HG03342 (cell line): ENCODE data around the gene BOLA3.
"Not testable (repeated sequence)": the region's sequence is repeated elsewhere in the genome, so short reads cannot be mapped to it uniquely, and the experiment has no call there.

Experiments
- ATAC-seq: cut with Tn5 transposase; IDR thresholded peaks from one replicate; pipeline ENCODE4 v1.9.1; 2021; ENCODE audit warnings: mild to moderate bottlenecking, moderate library complexity; ENCODE audit not compliant: unreplicated experiment

The BOLA3 gene

GRCh38 chr2:74105413-74105812 lies 42.3 kb downstream of the BOLA3 start:
- ATAC-seq: no peak

GRCh38 chr2:74104839-74105238 lies 42.9 kb downstream of the BOLA3 start:
- no peak for ATAC-seq

- no peak for ATAC-seq
These were observed 43.9 kb downstream of the BOLA3 start for GRCh38 chr2:74103763-74104162.

GRCh38 chr2:74102516-74102915 lies 45.2 kb downstream of the BOLA3 start:
- ATAC-seq: no peak

GRCh38 chr2:74101574-74102300 lies 46.0 kb downstream of the BOLA3 start:
- ATAC-seq: no peak

GRCh38 chr2:74100254-74101216 lies 47.2 kb downstream of the BOLA3 start:
- no peak for ATAC-seq

GRCh38 chr2:74099835-74100234 lies 47.9 kb downstream of the BOLA3 start:
- no peak for ATAC-seq

GRCh38 chr2:74099271-74099670 lies 48.4 kb downstream of the BOLA3 start:
- no peak for ATAC-seq

GRCh38 chr2:74097574-74097973 lies 50.1 kb downstream of the BOLA3 start:
- no peak for ATAC-seq

GRCh38 chr2:74096052-74096451 lies 51.7 kb downstream of the BOLA3 start:
- ATAC-seq: no peak

- no peak for ATAC-seq
These were observed 52.1 kb downstream of the BOLA3 start for GRCh38 chr2:74095632-74096031.

GRCh38 chr2:74094291-74094690 lies 53.4 kb downstream of the BOLA3 start:
- ATAC-seq: no peak

GRCh38 chr2:74093840-74094239 lies 53.9 kb downstream of the BOLA3 start:
- no peak for ATAC-seq

- ATAC-seq: no peak
These were observed 54.3 kb downstream of the BOLA3 start for GRCh38 chr2:74093426-74093825.

GRCh38 chr2:74092275-74092674 lies 55.4 kb downstream of the BOLA3 start:
- no peak for ATAC-seq

GRCh38 chr2:74091391-74091790 lies 56.3 kb downstream of the BOLA3 start:
- ATAC-seq: no peak

- no peak for ATAC-seq
These were observed 57.6 kb downstream of the BOLA3 start for GRCh38 chr2:74089816-74090745.

GRCh38 chr2:74088676-74089075 lies 59.0 kb downstream of the BOLA3 start:
- ATAC-seq: not testable (repeated sequence)

GRCh38 chr2:74087696-74088095 lies 60.0 kb downstream of the BOLA3 start:
- no peak for ATAC-seq

- no peak for ATAC-seq
These were observed 61.7 kb downstream of the BOLA3 start for GRCh38 chr2:74086021-74086420.
